Activated naive CD8-positive, alpha-beta T cell treated with anti-CD3 and anti-CD28 coated beads, Interleukin-2, amount 50 U/mL, for 16 hours (primary cell): Measurements from ENCODE around the gene MAML1.

Source experiments
- DNase-seq: peaks from one replicate; pipeline ENCODE4 v3.0.0-alpha.2; 2020; ENCODE audit warnings: low read depth, low spot score

Gene MAML1

DNA sequence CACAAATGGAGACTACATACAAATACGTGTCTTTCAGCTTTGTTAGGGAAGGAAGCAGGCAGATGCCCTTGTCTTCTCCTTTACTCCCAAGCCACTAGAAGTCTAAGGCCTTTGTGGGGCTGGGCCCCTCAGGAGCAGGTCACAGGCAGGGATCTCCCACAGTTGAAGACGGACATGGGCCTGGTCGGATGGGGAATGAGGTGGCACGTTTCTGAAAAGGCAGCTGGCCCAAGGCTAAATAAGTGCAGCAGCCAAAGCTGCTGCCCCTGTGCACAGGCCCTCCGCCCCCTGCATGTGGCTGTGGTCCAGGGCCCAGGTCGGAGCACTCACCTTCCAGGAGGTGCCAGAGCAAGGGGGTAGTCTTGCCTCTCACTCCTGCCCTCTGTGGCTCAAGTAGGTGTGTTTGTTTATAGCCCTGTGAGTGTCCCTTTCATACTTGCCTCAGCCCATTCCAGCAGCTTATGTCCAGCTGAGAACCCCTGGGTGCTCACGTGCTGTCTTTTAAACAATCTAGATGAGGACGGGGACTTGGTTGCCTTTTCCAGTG lies 89.9 kb downstream of the MAML1 start:
- no peak for DNase-seq

DNA sequence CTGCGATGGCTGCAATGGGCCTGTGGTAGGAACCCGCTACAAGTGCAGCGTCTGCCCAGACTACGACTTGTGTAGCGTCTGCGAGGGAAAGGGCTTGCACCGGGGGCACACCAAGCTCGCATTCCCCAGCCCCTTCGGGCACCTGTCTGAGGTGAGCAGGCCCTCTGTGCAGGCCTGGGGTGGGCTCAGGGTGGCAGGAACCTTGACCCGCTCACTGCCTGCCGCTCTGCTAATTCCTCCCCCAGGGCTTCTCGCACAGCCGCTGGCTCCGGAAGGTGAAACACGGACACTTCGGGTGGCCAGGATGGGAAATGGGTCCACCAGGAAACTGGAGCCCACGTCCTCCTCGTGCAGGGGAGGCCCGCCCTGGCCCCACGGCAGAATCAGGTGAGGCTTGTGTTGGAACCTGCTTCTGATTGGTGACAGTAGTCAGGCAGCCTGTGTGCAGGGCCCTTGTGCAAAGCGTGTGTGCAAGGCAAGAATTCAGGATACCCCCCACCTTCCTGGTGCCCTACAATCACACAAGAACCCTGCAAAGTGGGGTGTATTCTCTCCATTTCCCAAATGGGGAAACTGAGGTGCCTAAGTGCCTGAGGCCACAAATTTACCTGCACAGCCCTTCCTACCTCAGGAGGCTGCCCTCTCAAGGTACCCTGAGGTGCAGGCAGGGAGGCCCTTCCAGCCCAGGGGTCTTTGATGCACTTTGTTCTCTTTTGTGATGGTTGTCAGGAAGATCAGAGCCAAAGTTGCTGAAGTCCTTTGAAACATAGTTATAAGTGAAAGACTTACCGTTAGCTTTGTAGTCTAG lies 91.5 kb downstream of the MAML1 start:
- no peak for DNase-seq

DNA sequence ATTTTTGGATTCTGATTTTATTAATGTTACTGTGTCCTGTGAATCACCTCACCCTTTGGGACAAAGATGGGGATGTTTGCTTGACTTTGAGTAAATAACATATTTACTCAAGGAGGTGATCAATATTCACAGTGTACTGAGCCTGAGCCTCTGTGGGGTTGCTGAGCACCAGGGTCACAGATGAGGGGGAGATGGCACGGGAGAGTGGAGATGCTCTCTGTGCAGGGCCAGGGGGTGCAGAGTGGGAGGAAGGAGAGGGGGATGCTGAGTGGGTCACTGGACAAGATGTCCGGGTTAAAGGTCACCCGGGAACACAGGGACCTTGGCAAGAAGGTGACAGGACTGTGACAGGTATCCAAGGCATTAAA lies 92.1 kb downstream of the MAML1 start:
- no peak for DNase-seq

DNA sequence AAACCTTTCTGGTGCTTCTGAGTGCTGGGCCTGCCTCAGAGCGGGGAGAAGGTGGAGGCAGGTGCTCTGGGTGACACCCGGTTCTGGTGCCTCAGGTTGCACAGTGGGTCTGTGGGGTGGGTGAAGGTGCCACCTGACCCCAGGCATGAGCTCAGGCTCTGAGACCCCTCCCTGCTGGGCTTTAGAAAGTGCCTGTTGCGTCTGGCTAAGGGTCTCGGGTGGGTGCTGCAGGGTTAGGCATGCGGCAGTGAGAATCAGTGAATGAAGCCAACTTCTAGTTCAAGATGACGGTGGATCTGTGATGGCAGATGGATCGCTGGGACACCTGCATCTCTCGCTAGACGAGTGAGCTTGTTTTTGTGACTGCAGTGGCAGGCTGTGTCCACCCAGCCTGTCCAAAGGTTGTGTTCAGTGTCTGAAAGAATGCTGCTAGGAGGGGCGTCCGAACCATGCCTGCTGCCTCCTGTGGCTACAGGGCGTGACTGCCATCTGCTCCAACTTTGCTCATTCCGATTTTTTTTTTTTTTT lies 93.1 kb downstream of the MAML1 start:
- DNase-seq = no peak
